ENCODE data around the gene SERPINB2. TPM values are rescaled to one million over a fixed set of nuclear protein-coding genes. Genes with fewer than 3 reads are reported as not detected.

Gene SERPINB2
- polyA plus RNA-seq (2013, experiment 1 of 2) = not detected
- not detected for polyA plus RNA-seq (2013, experiment 2 of 2)

- Histone ChIP-seq H3K36me3 (replicated peaks in 1 of 2; ENCODE audit: control insufficient read depth in 2 of 2, insufficient read depth in 2 of 2, low read length in 2 of 2) (no peaks in the 10 kb centered on the region), H3K79me1 (ENCODE audit: low read depth, low read length) (no peaks in the 10 kb centered on the region), H4K8ac (ENCODE audit: low read depth, low read length) (no peak within 1 kb of the TSS), H2BK15ac (ENCODE audit: low read length) (no peak within 1 kb of the TSS), H3K27ac (replicated peaks; ENCODE audit: low read length) (no peak within 1 kb of the TSS), H3K18ac (ENCODE audit: low read length) (no peak within 1 kb of the TSS), H3K9ac (ENCODE audit: low read depth, low read length, poor library complexity) (no peak within 1 kb of the TSS), H3K4me1 (ENCODE audit: control insufficient read depth in 2 of 2, insufficient read depth in 1 of 2, low read depth in 1 of 2, low read length in 2 of 2) (no peaks in the 10 kb centered on the region), H3K23ac (ENCODE audit: low read depth, low read length, poor library complexity) (no peak within 1 kb of the TSS), H3K9me3 (replicated peaks in 1 of 2; ENCODE audit: control insufficient read depth in 2 of 2, insufficient read depth in 1 of 2, low read depth in 1 of 2, low read length in 2 of 2) (no peaks in the 10 kb centered on the region), H3K27me3 (ENCODE audit: control insufficient read depth in 3 of 3, insufficient read depth in 3 of 3, low read depth in 1 of 3, low read length in 3 of 3) (no peaks in the 10 kb centered on the region), H2BK120ac (ENCODE audit: low read depth, low read length) (no peak within 1 kb of the TSS), H3K14ac (ENCODE audit: low read length) (no peak within 1 kb of the TSS), H2AK5ac (ENCODE audit: low read depth, low read length) (no peak within 1 kb of the TSS), H2BK12ac (ENCODE audit: low read length) (no peak within 1 kb of the TSS), H2AFZ (ENCODE audit: low read length) (no peak within 1 kb of the TSS), H4K91ac (ENCODE audit: low read depth, low read length, poor library complexity) (no peak within 1 kb of the TSS), H3K4ac (ENCODE audit: low read length) (no peak within 1 kb of the TSS), H3K4me2 (ENCODE audit: insufficient read depth, low read length, poor library complexity, severe bottlenecking) (no peak within 1 kb of the TSS), H2BK5ac (ENCODE audit: low read length) (no peak within 1 kb of the TSS), H3K4me3 (ENCODE audit: low read length in 2 of 2) (no peak within 1 kb of the TSS)
- DNase-seq (ENCODE audit: low spot score) = no peak
- no CpG with 5 or more reads among the region's 1 CpG for WGBS, 2 donors (ENCODE audit: extremely low coverage in 2 of 2, insufficient read length in 2 of 2, insufficient replicate concordance in 1 of 2)
Measured at GRCh38 chr18:63887424-63887823, at the start of gene SERPINB2. SERPINB2 (plus strand) TSS chr18:63887705; CDS start chr18:63891445, 3,740 bp downstream.

GRCh38 chr18:63843008-63843407 is 44.5 kb upstream of the SERPINB2 start:
- WGBS, 2 donors (ENCODE audit: extremely low coverage in 2 of 2, insufficient read length in 2 of 2, insufficient replicate concordance in 1 of 2) = no CpG with 5 or more reads among the region's 7 CpGs
- H2BK120ac ChIP-seq (ENCODE audit: low read depth, low read length) = no peak overlapping the region
- no peak overlapping the region for H3K4me2 ChIP-seq (ENCODE audit: insufficient read depth, low read length, poor library complexity, severe bottlenecking)

GRCh38 chr18:63844254-63844653 is 43.3 kb upstream of the SERPINB2 start:
- WGBS, 2 donors (ENCODE audit: extremely low coverage in 2 of 2, insufficient read length in 2 of 2, insufficient replicate concordance in 1 of 2) = no CpG with 5 or more reads among the region's 3 CpGs
- H3K4me2 ChIP-seq (ENCODE audit: insufficient read depth, low read length, poor library complexity, severe bottlenecking) = no peak overlapping the region
- H3K79me1 ChIP-seq (ENCODE audit: low read depth, low read length) = no peaks in the 10 kb centered on the region
- no peak overlapping the region for H2BK15ac ChIP-seq (ENCODE audit: low read length)
- DNase-seq (ENCODE audit: low spot score) = peak; percentile 20
- no peaks in the 10 kb centered on the region for H3K36me3 ChIP-seq (replicated peaks in 1 of 2; ENCODE audit: control insufficient read depth in 2 of 2, insufficient read depth in 2 of 2, low read length in 2 of 2)
- no peak overlapping the region for H2BK120ac ChIP-seq (ENCODE audit: low read depth, low read length)
- H3K9me3 ChIP-seq (replicated peaks in 1 of 2; ENCODE audit: control insufficient read depth in 2 of 2, insufficient read depth in 1 of 2, low read depth in 1 of 2, low read length in 2 of 2) = no peaks in the 10 kb centered on the region
- no peak overlapping the region for H3K4me3 ChIP-seq (ENCODE audit: low read length in 2 of 2)
- no peak overlapping the region for H4K91ac ChIP-seq (ENCODE audit: low read depth, low read length, poor library complexity)
- H3K9ac ChIP-seq (ENCODE audit: low read depth, low read length, poor library complexity) = no peak overlapping the region
- H3K14ac ChIP-seq (ENCODE audit: low read length) = no peak overlapping the region
- no peak overlapping the region for H3K4ac ChIP-seq (ENCODE audit: low read length)
- peaks cover 0 to 2% (median 0%) of the 10 kb centered on the region in 3 experiments for H3K27me3 ChIP-seq (ENCODE audit: control insufficient read depth in 3 of 3, insufficient read depth in 3 of 3, low read depth in 1 of 3, low read length in 3 of 3)
- no peak overlapping the region for H3K27ac ChIP-seq (replicated peaks; ENCODE audit: low read length)
- H3K23ac ChIP-seq (ENCODE audit: low read depth, low read length, poor library complexity) = no peak overlapping the region
- H3K4me1 ChIP-seq (ENCODE audit: control insufficient read depth in 2 of 2, insufficient read depth in 1 of 2, low read depth in 1 of 2, low read length in 2 of 2) = no peaks in the 10 kb centered on the region
- H4K8ac ChIP-seq (ENCODE audit: low read depth, low read length) = no peak overlapping the region
- H2BK12ac ChIP-seq (ENCODE audit: low read length) = no peak overlapping the region
- no peak overlapping the region for H2BK5ac ChIP-seq (ENCODE audit: low read length)
- H2AK5ac ChIP-seq (ENCODE audit: low read depth, low read length) = no peak overlapping the region
- no peak overlapping the region for H2AFZ ChIP-seq (ENCODE audit: low read length)
- no peak overlapping the region for H3K18ac ChIP-seq (ENCODE audit: low read length)

More at GRCh38 chr18:63843008-63843407, 44.5 kb upstream of the SERPINB2 start:
- no peak for DNase-seq (ENCODE audit: low spot score)
- Histone ChIP-seq H3K79me1 (ENCODE audit: low read depth, low read length) (no peaks in the 10 kb centered on the region), H3K18ac (ENCODE audit: low read length) (no peak overlapping the region), H3K27ac (replicated peaks; ENCODE audit: low read length) (no peak overlapping the region), H3K9me3 (replicated peaks in 1 of 2; ENCODE audit: control insufficient read depth in 2 of 2, insufficient read depth in 1 of 2, low read depth in 1 of 2, low read length in 2 of 2) (no peaks in the 10 kb centered on the region), H3K36me3 (replicated peaks in 1 of 2; ENCODE audit: control insufficient read depth in 2 of 2, insufficient read depth in 2 of 2, low read length in 2 of 2) (no peaks in the 10 kb centered on the region), H2BK15ac (ENCODE audit: low read length) (no peak overlapping the region), H3K4me3 (ENCODE audit: low read length in 2 of 2) (no peak overlapping the region), H3K4me1 (ENCODE audit: control insufficient read depth in 2 of 2, insufficient read depth in 1 of 2, low read depth in 1 of 2, low read length in 2 of 2) (no peaks in the 10 kb centered on the region), H3K27me3 (ENCODE audit: control insufficient read depth in 3 of 3, insufficient read depth in 3 of 3, low read depth in 1 of 3, low read length in 3 of 3) (peaks cover 0 to 2% (median 0%) of the 10 kb centered on the region in 3 experiments), H4K8ac (ENCODE audit: low read depth, low read length) (no peak overlapping the region), H2AK5ac (ENCODE audit: low read depth, low read length) (no peak overlapping the region), H2AFZ (ENCODE audit: low read length) (no peak overlapping the region), H2BK5ac (ENCODE audit: low read length) (no peak overlapping the region), H4K91ac (ENCODE audit: low read depth, low read length, poor library complexity) (no peak overlapping the region), H3K9ac (ENCODE audit: low read depth, low read length, poor library complexity) (no peak overlapping the region), H2BK12ac (ENCODE audit: low read length) (no peak overlapping the region), H3K23ac (ENCODE audit: low read depth, low read length, poor library complexity) (no peak overlapping the region), H3K14ac (ENCODE audit: low read length) (no peak overlapping the region), H3K4ac (ENCODE audit: low read length) (no peak overlapping the region)

- Histone ChIP-seq H3K14ac (ENCODE audit: low read length) (no peak overlapping the region), H3K27me3 (ENCODE audit: control insufficient read depth in 3 of 3, insufficient read depth in 3 of 3, low read depth in 1 of 3, low read length in 3 of 3) (no peaks in the 10 kb centered on the region), H3K4me2 (ENCODE audit: insufficient read depth, low read length, poor library complexity, severe bottlenecking) (no peak overlapping the region), H2AFZ (ENCODE audit: low read length) (no peak overlapping the region), H2BK5ac (ENCODE audit: low read length) (no peak overlapping the region), H3K36me3 (replicated peaks in 1 of 2; ENCODE audit: control insufficient read depth in 2 of 2, insufficient read depth in 2 of 2, low read length in 2 of 2) (no peaks in the 10 kb centered on the region), H3K9ac (ENCODE audit: low read depth, low read length, poor library complexity) (no peak overlapping the region), H2BK12ac (ENCODE audit: low read length) (no peak overlapping the region), H3K23ac (ENCODE audit: low read depth, low read length, poor library complexity) (no peak overlapping the region), H4K8ac (ENCODE audit: low read depth, low read length) (no peak overlapping the region), H2BK120ac (ENCODE audit: low read depth, low read length) (no peak overlapping the region), H3K9me3 (replicated peaks in 1 of 2; ENCODE audit: control insufficient read depth in 2 of 2, insufficient read depth in 1 of 2, low read depth in 1 of 2, low read length in 2 of 2) (no peaks in the 10 kb centered on the region), H3K27ac (replicated peaks; ENCODE audit: low read length) (no peak overlapping the region), H3K4me1 (ENCODE audit: control insufficient read depth in 2 of 2, insufficient read depth in 1 of 2, low read depth in 1 of 2, low read length in 2 of 2) (no peaks in the 10 kb centered on the region), H3K18ac (ENCODE audit: low read length) (no peak overlapping the region), H3K4me3 (ENCODE audit: low read length in 2 of 2) (no peak overlapping the region), H3K4ac (ENCODE audit: low read length) (no peak overlapping the region), H4K91ac (ENCODE audit: low read depth, low read length, poor library complexity) (no peak overlapping the region), H2BK15ac (ENCODE audit: low read length) (no peak overlapping the region), H3K79me1 (ENCODE audit: low read depth, low read length) (no peaks in the 10 kb centered on the region), H2AK5ac (ENCODE audit: low read depth, low read length) (no peak overlapping the region)
- peak; percentile 43 for DNase-seq (ENCODE audit: low spot score)
- WGBS, 2 donors (ENCODE audit: extremely low coverage in 2 of 2, insufficient read length in 2 of 2, insufficient replicate concordance in 1 of 2) = no CpG with 5 or more reads among the region's 2 CpGs
Measured at GRCh38 chr18:63848159-63848558, 39.3 kb upstream of the SERPINB2 start.

All from neuronal stem cell (in vitro differentiated cells).